ENCODE measurements around the gene RNF40. TPM values are rescaled to one million over a fixed set of nuclear protein-coding genes. Genes with fewer than 3 reads are reported as not detected.
A peak's percentile ranks its signal among the peaks of the same experiment; 100 is the strongest.

The RNF40 gene
- polyA plus RNA-seq, 3 donors = 120 to 133 (median 120) TPM

GRCh38 chr16:30778549-30779244 is 16.6 kb downstream of the RNF40 start:
- no peak for DNase-seq

- DNase-seq = no peak
Measured at GRCh38 chr16:30779596-30779995, 17.5 kb downstream of the RNF40 start.

GRCh38 chr16:30780021-30780420 is 17.9 kb downstream of the RNF40 start:
- DNase-seq = no peak

GRCh38 chr16:30780549-30780948 is 18.4 kb downstream of the RNF40 start:
- no peak for DNase-seq

GRCh38 chr16:30782486-30783279 is 20.6 kb downstream of the RNF40 start:
- DNase-seq = no peak

- no peak for DNase-seq
Measured at GRCh38 chr16:30783280-30784109, 21.4 kb downstream of the RNF40 start.

- DNase-seq = no peak
Measured at GRCh38 chr16:30784215-30784614, 22.1 kb downstream of the RNF40 start.

- DNase-seq = no peak
Measured at GRCh38 chr16:30785126-30786106, 23.3 kb downstream of the RNF40 start.

GRCh38 chr16:30786115-30786935 is 24.2 kb downstream of the RNF40 start:
- no peak for DNase-seq

GRCh38 chr16:30786936-30787612 is 25.0 kb downstream of the RNF40 start, which contains the start of gene ZNF629:
Gene ZNF629 (minus strand): TSS chr16:30787205. CDS start chr16:30784482, 2,723 bp downstream.
- DNase-seq = peak; percentile 89

- no peak for DNase-seq
Measured at GRCh38 chr16:30787613-30788378, 25.7 kb downstream of the RNF40 start.

GRCh38 chr16:30793508-30794069 is 31.5 kb downstream of the RNF40 start:
- no peak for DNase-seq

- no peak for DNase-seq
Measured at GRCh38 chr16:30794634-30795033, 32.5 kb downstream of the RNF40 start.

- no peak for DNase-seq
Measured at GRCh38 chr16:30797670-30798309, 35.7 kb downstream of the RNF40 start.

GRCh38 chr16:30802936-30803335 is 40.8 kb downstream of the RNF40 start:
- DNase-seq = no peak

- DNase-seq = no peak
Measured at GRCh38 chr16:30805056-30805369, 42.9 kb downstream of the RNF40 start.

- DNase-seq = peak; percentile 88
Measured at GRCh38 chr16:30805370-30806169, 43.4 kb downstream of the RNF40 start.

All from renal pelvis (tissue), 4 donors.